ENCODE measurements around the gene MSMO1. TPM values are rescaled to one million over a fixed set of nuclear protein-coding genes. Genes with fewer than 3 reads are reported as not detected.

Gene MSMO1
- total and polyA plus RNA-seq, 2 donors (not counting 3 experiments of a cell fraction or from before 2014, with no cell fraction given): 74.3 to 109 TPM

DNA sequence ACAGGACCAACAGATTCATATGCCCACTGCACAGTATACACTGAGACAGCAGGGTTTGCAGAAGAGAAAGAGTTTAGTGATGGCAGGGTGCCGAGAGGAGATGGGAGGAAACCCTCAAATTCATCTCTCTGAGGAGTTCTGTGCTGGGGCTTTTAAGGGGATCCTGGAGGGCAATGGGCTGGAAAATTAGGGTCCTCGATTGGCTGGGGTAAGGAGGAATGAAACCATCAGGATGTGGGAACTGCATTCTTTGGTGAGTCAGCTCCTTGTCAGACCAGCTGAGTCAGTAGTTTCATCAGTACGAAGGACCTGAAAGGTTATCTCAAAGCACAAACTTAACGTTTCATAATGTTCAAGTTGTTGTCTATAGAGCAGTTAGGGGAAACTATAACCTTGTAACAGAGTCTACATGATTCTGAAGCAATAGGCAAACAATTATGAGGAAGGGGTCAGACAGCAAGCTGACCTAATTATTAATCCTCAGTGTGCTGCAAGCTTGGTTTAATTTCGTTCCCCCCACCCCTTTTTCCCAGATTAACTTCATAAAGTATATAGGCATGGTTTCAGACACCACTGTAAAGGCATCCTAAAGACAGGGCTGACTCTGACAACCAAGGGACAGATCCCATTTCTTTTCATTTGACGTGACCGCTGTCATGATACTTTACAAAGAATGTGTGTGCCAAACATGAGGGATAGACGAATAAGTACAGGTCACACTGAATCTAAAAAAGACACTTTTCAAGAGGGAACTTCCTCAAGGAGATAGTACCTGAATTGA lies 1.5 kb upstream of the MSMO1 start:
- Histone ChIP-seq H3K4me2 (ENCODE audit: insufficient read depth, low read length) (peak overlapping the region; percentile 89), H4K20me1 (replicated peaks; ENCODE audit: control insufficient read depth, extremely low read depth, insufficient read depth, low read length) (no peaks in the 10 kb centered on the region), H2AFZ (ENCODE audit: low read depth, low read length) (peak overlapping the region; percentile 15), H3K4me3 (replicated peaks in 1 of 3; ENCODE audit: insufficient read depth in 1 of 3, low read depth in 1 of 3, low read length in 3 of 3) (peak overlapping the region in 1 of 3 experiments; percentile 89), H3K27ac (ENCODE audit: insufficient read depth, low read depth, low read length) (peak overlapping the region; percentile 64), H3K79me2 (ENCODE audit: control insufficient read depth, insufficient read depth, low read length) (peaks cover 34% of the 10 kb centered on the region), H3K9me3 (replicated peaks; ENCODE audit: control insufficient read depth, insufficient read depth, low read length) (peaks cover 3% of the 10 kb centered on the region), H3K36me3 (ENCODE audit: control insufficient read depth in 2 of 2, extremely low read depth in 1 of 2, insufficient read depth in 2 of 2, low read length in 2 of 2) (no peaks in the 10 kb centered on the region), H3K4me1 (ENCODE audit: control insufficient read depth, extremely low read depth, insufficient read depth, low read length) (peaks cover 43% of the 10 kb centered on the region), H3K27me3 (ENCODE audit: control insufficient read depth in 2 of 2, insufficient read depth in 2 of 2, low read length in 2 of 2) (no peaks in the 10 kb centered on the region), H3K9me1 (replicated peaks; ENCODE audit: control insufficient read depth, extremely low read depth, insufficient read depth, low read length) (no peaks in the 10 kb centered on the region), H3K9ac (replicated peaks; ENCODE audit: extremely low read depth, insufficient read depth, low read length) (no peak overlapping the region)
- intact Hi-C loops (cut with micrococcal nuclease): loop anchor here (2.0 kb wide), 1 partner anchor 53 kb away; the partner anchor contains the start of gene CPE
- POLR2A ChIA-PET: no interaction called here
- peak; percentile 63 for TF ChIP-seq JUN (IDR thresholded peaks at IDR 0.05; ENCODE audit: borderline replicate concordance, insufficient read depth, insufficient read length, low read depth)
- TF ChIP-seq MYC (IDR thresholded peaks at IDR 0.05; ENCODE audit: low read depth, low read length): no peak
- TF ChIP-seq EZH2 (IDR thresholded peaks at IDR 0.05; ENCODE audit: borderline replicate concordance, low read depth, low read length, severe bottlenecking): no peak
- peak; percentile 37 for TF ChIP-seq POLR2A (IDR thresholded peaks at IDR 0.05; ENCODE audit: low read depth, low read length)
- TF ChIP-seq, protein P1, sequence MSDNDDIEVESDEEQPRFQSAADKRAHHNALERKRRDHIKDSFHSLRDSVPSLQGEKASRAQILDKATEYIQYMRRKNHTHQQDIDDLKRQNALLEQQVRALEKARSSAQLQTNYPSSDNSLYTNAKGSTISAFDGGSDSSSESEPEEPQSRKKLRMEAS (IDR thresholded peaks at IDR 0.05; ENCODE audit: insufficient read depth, insufficient read length): no peak
- TF ChIP-seq FOS (IDR thresholded peaks at IDR 0.05; ENCODE audit: borderline replicate concordance, insufficient read depth, low read length): peak; percentile 98
- TF ChIP-seq GATA2 (IDR thresholded peaks at IDR 0.05; ENCODE audit: insufficient read depth, insufficient read length, low read depth, low read length): peak; percentile 78
- TF ChIP-seq, protein P2, sequence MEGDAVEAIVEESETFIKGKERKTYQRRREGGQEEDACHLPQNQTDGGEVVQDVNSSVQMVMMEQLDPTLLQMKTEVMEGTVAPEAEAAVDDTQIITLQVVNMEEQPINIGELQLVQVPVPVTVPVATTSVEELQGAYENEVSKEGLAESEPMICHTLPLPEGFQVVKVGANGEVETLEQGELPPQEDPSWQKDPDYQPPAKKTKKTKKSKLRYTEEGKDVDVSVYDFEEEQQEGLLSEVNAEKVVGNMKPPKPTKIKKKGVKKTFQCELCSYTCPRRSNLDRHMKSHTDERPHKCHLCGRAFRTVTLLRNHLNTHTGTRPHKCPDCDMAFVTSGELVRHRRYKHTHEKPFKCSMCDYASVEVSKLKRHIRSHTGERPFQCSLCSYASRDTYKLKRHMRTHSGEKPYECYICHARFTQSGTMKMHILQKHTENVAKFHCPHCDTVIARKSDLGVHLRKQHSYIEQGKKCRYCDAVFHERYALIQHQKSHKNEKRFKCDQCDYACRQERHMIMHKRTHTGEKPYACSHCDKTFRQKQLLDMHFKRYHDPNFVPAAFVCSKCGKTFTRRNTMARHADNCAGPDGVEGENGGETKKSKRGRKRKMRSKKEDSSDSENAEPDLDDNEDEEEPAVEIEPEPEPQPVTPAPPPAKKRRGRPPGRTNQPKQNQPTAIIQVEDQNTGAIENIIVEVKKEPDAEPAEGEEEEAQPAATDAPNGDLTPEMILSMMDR (IDR thresholded peaks at IDR 0.05; ENCODE audit: extremely low read depth in 1 of 2, insufficient read depth in 1 of 2, low read depth in 1 of 2, low read length in 2 of 2): no peak
- TF ChIP-seq POLR2AphosphoS5 (IDR thresholded peaks at IDR 0.05; ENCODE audit: insufficient read depth, low read depth, low read length): peak; percentile 68
- BruUV-seq (replicated peaks): no TSS peak
- CTCF ChIA-PET: interaction anchor here (0.9 to 3.6 kb wide), 3 partner anchors 9 to 213 kb away, joined by 3 to 33 read pairs (median 17); partner anchors contain the start of gene TMEM192
- FAIRE-seq: peak; percentile 92
- dilution Hi-C loops (cut with MboI; ENCODE audit: extremely low pct_ligation_motif_present, low sequenced_read_pairs): no loop called here
- DNase-seq (ENCODE audit: low read depth, low spot score): peak; percentile 74

Data from endothelial cell of umbilical vein (primary cell).